ENCODE measurements around the gene C4A.

- TF ChIP-seq CTCF (IDR thresholded peaks at IDR 0.05) (no peak), PHF8 (IDR thresholded peaks at IDR 0.05; ENCODE audit: borderline replicate concordance, low read depth) (no peak), JUN (IDR thresholded peaks at IDR 0.05) (no peak; a peak in 1 of 5 replicates)
Observed at GRCh38 chr6:31970604-31971271, 11.1 kb upstream of the C4A start.
